Nephron (organoid): ENCODE results near the gene WDR33.
"Not testable (repeated sequence)": the region's sequence is repeated elsewhere in the genome, so short reads cannot be mapped to it uniquely, and the experiment has no call there.

ENCODE experiments used
- H3K27ac Mint-ChIP-seq, 3 experiments: 2 replicates each; pipeline ENCODE4 v1.8.0; 2020; ENCODE audit warnings: mixed read lengths in 3 of 3, mild to moderate bottlenecking in 2 of 3, moderate library complexity in 1 of 3
- H3K27me3 Mint-ChIP-seq: 2 replicates; pipeline ENCODE4 v1.8.0; 2021; ENCODE audit warnings: low read depth, mild to moderate bottlenecking, moderate library complexity, mixed read lengths
- H3K36me3 Mint-ChIP-seq: 2 replicates; pipeline ENCODE4 v1.8.0; 2020; ENCODE audit warnings: low read depth, mixed read lengths
- H3K4me1 Mint-ChIP-seq: 2 replicates; pipeline ENCODE4 v1.8.0; 2020; ENCODE audit warnings: mixed read lengths
- H3K4me3 Mint-ChIP-seq, 3 experiments: 2 replicates each; pipeline ENCODE4 v1.8.0; 2020; ENCODE audit warnings: mild to moderate bottlenecking in 3 of 3, mixed read lengths in 3 of 3, moderate library complexity in 2 of 3
- H3K9me3 Mint-ChIP-seq: 2 replicates; pipeline ENCODE4 v1.8.0; 2020; ENCODE audit warnings: mixed read lengths
- CTCF ChIP-seq, 3 experiments: fragments of 200-600 bp; sonication (generic); IDR thresholded peaks; one replicate each; pipeline ENCODE4 v1.5.0; 2021; ENCODE audit warnings: antibody characterized with exemption in 3 of 3; ENCODE audit not compliant: unreplicated experiment in 3 of 3

The WDR33 gene

GRCh38 chr2:127834951-127835350 is 24.0 kb upstream of the WDR33 start:
- Mint-ChIP-seq H3K4me1 (no peaks in the 10 kb centered on the region), H3K9me3 (no peaks in the 10 kb centered on the region), H3K36me3 (no peaks in the 10 kb centered on the region), H3K4me3 (no peak overlapping the region), H3K27me3 (peaks cover 3% of the 10 kb centered on the region), H3K27ac (no peak overlapping the region)
- no peak for TF ChIP-seq CTCF (IDR thresholded peaks at IDR 0.05; ENCODE audit: unreplicated experiment in 3 of 3)

DNA sequence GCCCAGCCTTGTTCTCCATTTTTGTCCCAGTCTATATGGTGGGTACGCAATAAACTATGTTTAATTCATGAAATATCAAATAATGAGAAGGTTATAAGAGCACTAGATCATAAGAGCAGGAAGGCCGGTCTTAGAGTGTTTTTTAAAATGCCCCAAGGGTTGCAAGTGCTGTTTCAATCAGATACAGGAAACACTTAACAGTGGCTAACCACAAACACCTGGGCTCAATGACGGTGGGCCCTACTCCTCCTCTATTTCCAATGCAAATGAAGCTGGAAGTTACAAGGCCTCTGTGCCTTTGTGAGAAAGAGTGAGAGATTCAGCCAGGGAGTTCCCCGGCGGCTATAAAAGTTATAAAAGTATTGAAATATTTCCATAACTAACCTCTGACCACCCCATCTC is 18.9 kb upstream of the WDR33 start:
- no peaks in the 10 kb centered on the region for H3K4me1 Mint-ChIP-seq
- TF ChIP-seq CTCF (IDR thresholded peaks at IDR 0.05; ENCODE audit: unreplicated experiment in 3 of 3), result no peak
- H3K9me3 Mint-ChIP-seq, result peaks cover 24% of the 10 kb centered on the region
- H3K36me3 Mint-ChIP-seq, result peaks cover 5% of the 10 kb centered on the region
- no peak overlapping the region for H3K27ac Mint-ChIP-seq
- H3K27me3 Mint-ChIP-seq, result peaks cover 3% of the 10 kb centered on the region
- no peak overlapping the region for H3K4me3 Mint-ChIP-seq

GRCh38 chr2:127826708-127827107 is 15.7 kb upstream of the WDR33 start:
- H3K4me1 Mint-ChIP-seq, H3K36me3 Mint-ChIP-seq, H3K27ac Mint-ChIP-seq, H3K4me3 Mint-ChIP-seq, H3K27me3 Mint-ChIP-seq: not testable (repeated sequence)
- H3K9me3 Mint-ChIP-seq, result peaks cover 33% of the 10 kb centered on the region

DNA sequence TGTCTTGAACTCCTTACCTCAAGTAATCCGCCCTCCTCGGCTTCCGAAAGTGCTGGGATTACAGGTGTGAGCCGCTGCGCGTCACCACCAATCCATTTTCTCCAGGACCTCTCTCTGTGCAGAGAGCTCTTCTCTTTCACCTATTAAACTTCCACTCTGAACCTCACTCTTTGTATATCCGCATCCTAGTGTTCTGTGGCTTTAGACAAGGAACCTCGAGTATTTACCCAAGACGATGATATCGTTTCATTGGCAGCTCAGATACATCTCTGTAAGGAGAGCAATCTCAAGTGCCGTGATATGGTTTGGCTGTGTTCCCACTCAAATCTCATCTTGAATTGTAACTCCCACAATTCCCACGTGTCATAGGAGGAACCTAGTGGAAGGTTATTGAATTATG is 15.1 kb upstream of the WDR33 start:
- Mint-ChIP-seq H3K9me3 (peaks cover 36% of the 10 kb centered on the region), H3K27me3 (peaks cover 6% of the 10 kb centered on the region), H3K4me3 (no peak overlapping the region), H3K4me1 (no peaks in the 10 kb centered on the region), H3K27ac (no peak overlapping the region), H3K36me3 (peaks cover 5% of the 10 kb centered on the region)
- TF ChIP-seq CTCF (IDR thresholded peaks at IDR 0.05; ENCODE audit: unreplicated experiment in 3 of 3), result no peak

- no peak for TF ChIP-seq CTCF (IDR thresholded peaks at IDR 0.05; ENCODE audit: unreplicated experiment in 3 of 3)
- no peaks in the 10 kb centered on the region for H3K4me1 Mint-ChIP-seq
- no peak overlapping the region for H3K27ac Mint-ChIP-seq
- no peaks in the 10 kb centered on the region for H3K36me3 Mint-ChIP-seq
- peaks cover 41% of the 10 kb centered on the region for H3K9me3 Mint-ChIP-seq
- no peak overlapping the region for H3K4me3 Mint-ChIP-seq
- H3K27me3 Mint-ChIP-seq, result peaks cover 26% of the 10 kb centered on the region
Observed at GRCh38 chr2:127820080-127820668, 9.2 kb upstream of the WDR33 start.

DNA sequence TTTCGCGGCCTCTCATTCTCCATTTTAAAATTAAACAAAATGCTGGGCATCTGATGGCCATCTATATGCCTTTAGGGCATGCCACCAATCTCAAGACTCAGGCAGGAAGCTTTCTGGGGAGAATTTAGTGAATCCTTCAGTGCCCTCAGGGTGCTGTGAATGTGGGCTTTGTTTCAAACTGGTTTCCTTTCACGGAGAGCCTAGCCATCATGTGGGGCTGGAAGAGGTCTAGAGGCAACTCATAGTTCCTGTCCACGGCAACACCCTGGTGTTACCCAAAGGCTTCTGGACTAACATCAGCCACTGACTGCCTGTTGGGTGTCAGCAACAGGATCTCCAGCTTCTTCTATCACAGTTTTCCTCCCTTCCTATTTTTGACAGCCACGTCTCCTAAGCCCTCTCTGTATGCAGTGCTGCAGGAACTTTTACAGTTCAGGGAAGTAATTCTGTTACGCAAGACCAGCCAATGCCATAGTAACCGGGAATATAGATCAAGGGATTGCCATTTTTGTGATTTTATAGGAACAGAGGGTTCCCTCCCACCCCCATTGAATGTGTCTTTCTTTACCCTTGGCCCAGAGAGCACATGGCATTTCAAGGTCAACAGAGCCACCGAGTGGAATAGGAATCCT is 7.9 kb upstream of the WDR33 start:
- Mint-ChIP-seq H3K27me3 (peaks cover 27% of the 10 kb centered on the region), H3K4me1 (no peaks in the 10 kb centered on the region), H3K4me3 (no peak overlapping the region), H3K27ac (no peak overlapping the region), H3K9me3 (peaks cover 38% of the 10 kb centered on the region), H3K36me3 (no peaks in the 10 kb centered on the region)
- TF ChIP-seq CTCF (IDR thresholded peaks at IDR 0.05; ENCODE audit: unreplicated experiment in 3 of 3), result no peak
